ENCODE results near the gene SIGLEC12. TPM values are rescaled to one million over a fixed set of nuclear protein-coding genes. Genes with fewer than 3 reads are reported as not detected.

Gene SIGLEC12
- total RNA-seq, 1 donor from 2014 or later = not detected

- Mint-ChIP-seq H3K4me3 (no peak overlapping the region), H3K27ac (ENCODE audit: unreplicated experiment) (no peak overlapping the region), H3K36me3 (ENCODE audit: low read depth) (no peaks in the 10 kb centered on the region), H3K4me1 (no peaks in the 10 kb centered on the region), H3K27me3 (ENCODE audit: low read depth) (peaks cover 80% of the 10 kb centered on the region), H3K9me3 (no peaks in the 10 kb centered on the region)
- DNase-seq (ENCODE audit: low read depth, low spot score) = no peak
- TF ChIP-seq, protein P1, sequence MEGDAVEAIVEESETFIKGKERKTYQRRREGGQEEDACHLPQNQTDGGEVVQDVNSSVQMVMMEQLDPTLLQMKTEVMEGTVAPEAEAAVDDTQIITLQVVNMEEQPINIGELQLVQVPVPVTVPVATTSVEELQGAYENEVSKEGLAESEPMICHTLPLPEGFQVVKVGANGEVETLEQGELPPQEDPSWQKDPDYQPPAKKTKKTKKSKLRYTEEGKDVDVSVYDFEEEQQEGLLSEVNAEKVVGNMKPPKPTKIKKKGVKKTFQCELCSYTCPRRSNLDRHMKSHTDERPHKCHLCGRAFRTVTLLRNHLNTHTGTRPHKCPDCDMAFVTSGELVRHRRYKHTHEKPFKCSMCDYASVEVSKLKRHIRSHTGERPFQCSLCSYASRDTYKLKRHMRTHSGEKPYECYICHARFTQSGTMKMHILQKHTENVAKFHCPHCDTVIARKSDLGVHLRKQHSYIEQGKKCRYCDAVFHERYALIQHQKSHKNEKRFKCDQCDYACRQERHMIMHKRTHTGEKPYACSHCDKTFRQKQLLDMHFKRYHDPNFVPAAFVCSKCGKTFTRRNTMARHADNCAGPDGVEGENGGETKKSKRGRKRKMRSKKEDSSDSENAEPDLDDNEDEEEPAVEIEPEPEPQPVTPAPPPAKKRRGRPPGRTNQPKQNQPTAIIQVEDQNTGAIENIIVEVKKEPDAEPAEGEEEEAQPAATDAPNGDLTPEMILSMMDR (conservative IDR thresholded peaks at IDR 0.05) = no peak
These were observed 21.9 kb downstream of the SIGLEC12 start for GRCh38 chr19:51479531-51480331.

- Mint-ChIP-seq H3K36me3 (ENCODE audit: low read depth) (no peaks in the 10 kb centered on the region), H3K4me1 (no peaks in the 10 kb centered on the region), H3K4me3 (no peak within 1 kb of the TSS), H3K27ac (ENCODE audit: unreplicated experiment) (no peak within 1 kb of the TSS), H3K27me3 (ENCODE audit: low read depth) (peaks cover 82% of the 10 kb centered on the region), H3K9me3 (no peaks in the 10 kb centered on the region)
- DNase-seq (ENCODE audit: low read depth, low spot score) = no peak
- TF ChIP-seq, protein P1 (conservative IDR thresholded peaks at IDR 0.05) = no peak
These were observed 23.0 kb downstream of the SIGLEC12 start, which contains the start of gene CEACAM18 for GRCh38 chr19:51478381-51479234. Gene CEACAM18, plus strand, starts transcription at chr19:51478539.

DNA sequence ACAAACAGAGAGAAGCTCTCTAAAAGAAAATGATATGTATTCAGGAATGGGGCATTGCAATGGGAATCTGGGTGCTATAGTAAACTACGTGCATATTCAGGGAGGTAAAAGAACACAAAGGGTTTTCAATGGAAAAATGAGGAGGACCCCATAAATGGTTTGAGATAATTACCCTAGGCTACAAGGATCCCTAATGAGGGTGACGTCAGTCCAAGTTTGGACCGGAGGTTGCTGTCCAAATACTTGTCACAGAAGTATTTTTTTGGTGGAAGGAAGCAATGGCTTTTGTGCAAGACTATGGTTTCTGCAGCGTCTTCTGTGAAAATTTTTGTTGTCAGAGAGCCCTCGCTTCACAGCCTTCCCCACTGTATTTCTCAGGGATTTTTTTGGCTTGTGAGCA, 24.3 kb downstream of the SIGLEC12 start:
- TF ChIP-seq, protein P1 (conservative IDR thresholded peaks at IDR 0.05) = no peak
- Mint-ChIP-seq H3K4me1 (no peaks in the 10 kb centered on the region), H3K36me3 (ENCODE audit: low read depth) (no peaks in the 10 kb centered on the region), H3K27me3 (ENCODE audit: low read depth) (peaks cover 87% of the 10 kb centered on the region), H3K27ac (ENCODE audit: unreplicated experiment) (no peak overlapping the region), H3K9me3 (no peaks in the 10 kb centered on the region), H3K4me3 (no peak overlapping the region)
- DNase-seq (ENCODE audit: low read depth, low spot score) = no peak

GRCh38 chr19:51476164-51476563, 25.4 kb downstream of the SIGLEC12 start:
- Mint-ChIP-seq H3K36me3 (ENCODE audit: low read depth) (no peaks in the 10 kb centered on the region), H3K4me3 (no peak overlapping the region), H3K27me3 (ENCODE audit: low read depth) (peaks cover 85% of the 10 kb centered on the region), H3K27ac (ENCODE audit: unreplicated experiment) (no peak overlapping the region), H3K4me1 (no peaks in the 10 kb centered on the region), H3K9me3 (no peaks in the 10 kb centered on the region)
- no peak for DNase-seq (ENCODE audit: low read depth, low spot score)
- TF ChIP-seq, protein P1 (conservative IDR thresholded peaks at IDR 0.05) = no peak

- DNase-seq (ENCODE audit: low read depth, low spot score) = peak; percentile 83
- no peaks in the 10 kb centered on the region for H3K9me3 Mint-ChIP-seq
- peaks cover 82% of the 10 kb centered on the region for H3K27me3 Mint-ChIP-seq (ENCODE audit: low read depth)
- H3K27ac Mint-ChIP-seq (ENCODE audit: unreplicated experiment) = no peak overlapping the region
- TF ChIP-seq, protein P1 (conservative IDR thresholded peaks at IDR 0.05) = peak; percentile 85
- H3K4me3 Mint-ChIP-seq = no peak overlapping the region
- no peaks in the 10 kb centered on the region for H3K36me3 Mint-ChIP-seq (ENCODE audit: low read depth)
- H3K4me1 Mint-ChIP-seq = no peaks in the 10 kb centered on the region
These were observed 28.4 kb downstream of the SIGLEC12 start for GRCh38 chr19:51473009-51473707.
